ENCODE data around the gene GLB1L2. TPM values are rescaled to one million over a fixed set of nuclear protein-coding genes. Genes with fewer than 3 reads are reported as not detected.

The GLB1L2 gene
- total RNA-seq (2014; rRNA removed; shearing (Covaris generic)) (9.8 and 12.3 TPM in 2 replicates), polyA plus RNA-seq (2016; fragmentation: Nextera tagmentation; extraction: Ambion mirVana) (2.9 and 3.3 TPM in 2 replicates)
- long read RNA-seq, partial matches to known transcripts = 1 of 5 reads
- long read RNA-seq, other reads (novel, unspliced or antisense) = 4 of 5 reads

GRCh38 chr11:134331354-134332188, at the start of gene GLB1L2:
Gene GLB1L2, plus strand, starts transcription at chr11:134331988. Its CDS starts 74 bp downstream, at chr11:134332062.
- no peaks in the 10 kb centered on the region; the same call in 1 of the 2 replicates for H3F3A ChIP-seq (replicated peaks; ENCODE audit: low read depth)
- no peaks in the 10 kb centered on the region; the same call in 2 of the 3 replicates for H3K36me3 Mint-ChIP-seq (ENCODE audit: low read depth)
- peak within 1 kb of the TSS; percentile 73 for H3K4me3 Mint-ChIP-seq
- peaks cover 5% of the 10 kb centered on the region; the same call in 1 of the 2 replicates for H4K20me1 ChIP-seq (replicated peaks; ENCODE audit: insufficient read depth)
- no peaks in the 10 kb centered on the region for H3K9me2 ChIP-seq (ENCODE audit: insufficient read depth)
- H3K4me1 Mint-ChIP-seq = peaks cover 30% of the 10 kb centered on the region
- no peaks in the 10 kb centered on the region; the same call in 2 of the 3 replicates for H3K9me3 Mint-ChIP-seq
- H3K79me2 ChIP-seq (replicated peaks; ENCODE audit: insufficient read depth) = no peaks in the 10 kb centered on the region
- H3K4me2 ChIP-seq = peak within 1 kb of the TSS; percentile 94
- H3K4me1 ChIP-seq (ENCODE audit: insufficient read depth) = peaks cover 17% of the 10 kb centered on the region; the same call in 1 of the 2 replicates
- H2AFZ ChIP-seq = peak within 1 kb of the TSS; percentile 98
- no peak within 1 kb of the TSS for H3K27ac ChIP-seq (ENCODE audit: low read depth)
- H3K4me3 ChIP-seq = peak within 1 kb of the TSS; percentile 79
- no peak within 1 kb of the TSS for H3K27ac Mint-ChIP-seq
- DNase-seq (ENCODE audit: low spot score) (peak; percentile 88), ATAC-seq (peak; percentile 80)
- H3K27me3 ChIP-seq (ENCODE audit: insufficient read depth) = peaks cover 28% of the 10 kb centered on the region
- no peaks in the 10 kb centered on the region for H3K36me3 ChIP-seq (ENCODE audit: insufficient read depth)
- TF ChIP-seq ZNF114 (CRISPR knock-in tag; IDR thresholded peaks at IDR 0.05) (no peak), CREB1 (CRISPR knock-in tag; IDR thresholded peaks at IDR 0.05; ENCODE audit: low read depth) (no peak), ZNF331 (CRISPR knock-in tag; IDR thresholded peaks at IDR 0.05; ENCODE audit: low read depth) (no peak), EZH2 (IDR thresholded peaks at IDR 0.05; ENCODE audit: low read depth, unreplicated experiment) (no peak), REST (IDR thresholded peaks at IDR 0.05; ENCODE audit: unreplicated experiment) (no peak)
- H3K27me3 Mint-ChIP-seq (ENCODE audit: insufficient read depth, low read depth, poor library complexity) = peaks cover 23% of the 10 kb centered on the region

- no peak overlapping the region for H2AFZ ChIP-seq
- H4K20me1 ChIP-seq (replicated peaks; ENCODE audit: insufficient read depth) = no peaks in the 10 kb centered on the region
- peaks cover 12% of the 10 kb centered on the region for H3K4me1 ChIP-seq (ENCODE audit: insufficient read depth)
- Mint-ChIP-seq H3K36me3 (ENCODE audit: low read depth) (peaks cover 72% of the 10 kb centered on the region), H3K27me3 (ENCODE audit: insufficient read depth, low read depth, poor library complexity) (peaks cover 2% of the 10 kb centered on the region), H3K9me3 (no peaks in the 10 kb centered on the region), H3K27ac (no peak overlapping the region), H3K4me1 (peaks cover 23% of the 10 kb centered on the region), H3K4me3 (no peak overlapping the region)
- H3K36me3 ChIP-seq (ENCODE audit: insufficient read depth) = peaks cover 21% of the 10 kb centered on the region
- H3K9me2 ChIP-seq (ENCODE audit: insufficient read depth) = no peaks in the 10 kb centered on the region
- no peaks in the 10 kb centered on the region; the same call in 1 of the 2 replicates for H3F3A ChIP-seq (replicated peaks; ENCODE audit: low read depth)
- H3K79me2 ChIP-seq (replicated peaks; ENCODE audit: insufficient read depth) = peaks cover 24% of the 10 kb centered on the region
- H3K4me3 ChIP-seq = no peak overlapping the region
- peak; percentile 11; the same call in 2 of the 3 replicates for ATAC-seq
- H3K27me3 ChIP-seq (ENCODE audit: insufficient read depth) = no peaks in the 10 kb centered on the region
- no peak for DNase-seq (ENCODE audit: low spot score)
- TF ChIP-seq REST (IDR thresholded peaks at IDR 0.05; ENCODE audit: unreplicated experiment) (no peak), STAT1 (IDR thresholded peaks at IDR 0.05; ENCODE audit: unreplicated experiment) (no peak), ZNF114 (CRISPR knock-in tag; IDR thresholded peaks at IDR 0.05) (no peak)
- H3K27ac ChIP-seq (ENCODE audit: low read depth) = no peak overlapping the region
- no peak overlapping the region for H3K4me2 ChIP-seq
Measured at GRCh38 chr11:134282121-134283045, 49.4 kb upstream of the GLB1L2 start.

All from GM23338 (cell line).